Body of pancreas (tissue), 4 donors: ENCODE measurements around the gene SPRED2. TPM values are rescaled to one million over a fixed set of nuclear protein-coding genes. Genes with fewer than 3 reads are reported as not detected.

Experiments
- ATAC-seq: fragments of 150-250 bp; one replicate; pipeline ENCODE4 v1.9.1; 2016
- DNase-seq, 4 donors: peaks; one replicate each; pipeline ENCODE4 v3.0.0-alpha.2; 2019
- H3K27ac ChIP-seq, 4 donors: fragments of 200-600 bp; sonication (generic); 1 replicate in 3 of 4; 2 replicates in 1 of 4; pipeline versions ENCODE4 v1.5.1 to v1.6.1; 2016 to 2019; ENCODE audit warnings: mild to moderate bottlenecking in 1 of 4, mixed read lengths in 1 of 4, moderate library complexity in 1 of 4
- H3K27me3 ChIP-seq, 2 donors: fragments of 200-600 bp; sonication (generic); one replicate each; pipeline ENCODE4 v1.6.0; 2016; ENCODE audit warnings: mild to moderate bottlenecking in 1 of 2
- H3K36me3 ChIP-seq, 2 donors: fragments of 200-600 bp; sonication (generic); replicated peaks in 1 of 2; 2 replicates each; pipeline ENCODE4 v1.5.1; 2016; ENCODE audit warnings: low read depth in 2 of 2; ENCODE audit not compliant: insufficient read depth in 1 of 2
- H3K4me1 ChIP-seq: fragments of 200-600 bp; sonication (generic); one replicate; pipeline ENCODE4 v1.6.0; 2016
- H3K4me3 ChIP-seq, 2 donors: fragments of 200-600 bp; sonication (generic); 1 replicate in 1 of 2; 2 replicates in 1 of 2; pipeline ENCODE4 v1.5.1; 2016 to 2019
- H3K9me3 ChIP-seq, 3 donors: fragments of 200-600 bp; sonication (generic); 1 replicate in 2 of 3; 2 replicates in 1 of 3; pipeline ENCODE4 v1.5.1; 2016
- CTCF ChIP-seq, 7 experiments: fragments of 450-650 bp in 4 of 7; fragments of 200-600 bp in 3 of 7; sonication (generic) in 3 of 7; IDR thresholded peaks; one replicate each; pipeline ENCODE4 v1.5.1; 2016 to 2019; ENCODE audit warnings: antibody characterized with exemption in 7 of 7
- POLR2A ChIP-seq, 3 donors: fragments of 450-650 bp; IDR thresholded peaks; one replicate each; pipeline ENCODE4 v1.6.1; 2016; ENCODE audit warnings: antibody characterized with exemption in 3 of 3, mild to moderate bottlenecking in 2 of 3
- WGBS, 2 donors: methylation state at CpG; one replicate each; pipeline ENCODE4 v1.1.5; 2017; 5-methylcytosine and 5-hydroxymethylcytosine counted together
- intact Hi-C: fragments of 100-400 bp; cut with DNase I; formaldehyde crosslinking; loops from one replicate; pipeline ENCODE4 v1.15.1; 2023
- total RNA-seq, 2 donors: library from RNA; depleted of rRNA; stranded (reverse); fragments of >200 nt; gene quantifications; one replicate each; pipeline ENCODE4 v1.1.0, GENCODE V29; 2016

The SPRED2 gene
- total RNA-seq, 2 donors from 2014 or later: 16.1 to 16.2 TPM

- no peaks in the 10 kb centered on the region for H3K27me3 ChIP-seq
- H3K36me3 ChIP-seq: no peaks in the 10 kb centered on the region
- TF ChIP-seq CTCF (IDR thresholded peaks at IDR 0.05): no peak
- no peak for TF ChIP-seq POLR2A (IDR thresholded peaks at IDR 0.05)
- ATAC-seq: no peak
- 76 to 84% methylated on average over 5 of the region's 5 CpGs for WGBS, 2 donors
- intact Hi-C loops: no loop called here
- H3K4me3 ChIP-seq: no peak overlapping the region
- no peak overlapping the region for H3K27ac ChIP-seq
- no peaks in the 10 kb centered on the region for H3K9me3 ChIP-seq
- no peak for DNase-seq
- H3K4me1 ChIP-seq: peaks cover 42% of the 10 kb centered on the region
Measured at GRCh38 chr2:65380255-65380654, 52.1 kb downstream of the SPRED2 start.

- no peak overlapping the region for H3K27ac ChIP-seq
- no peak overlapping the region for H3K4me3 ChIP-seq
- H3K27me3 ChIP-seq: no peaks in the 10 kb centered on the region
- 85 to 92% methylated on average over 3 of the region's 3 CpGs for WGBS, 2 donors
- TF ChIP-seq POLR2A (IDR thresholded peaks at IDR 0.05) (no peak), CTCF (IDR thresholded peaks at IDR 0.05) (no peak)
- intact Hi-C loops: loop anchor here (10.0 kb wide), 1 partner anchor 45 kb away; no protein-coding TSS in a partner anchor
- H3K36me3 ChIP-seq: no peaks in the 10 kb centered on the region
- ATAC-seq (no peak), DNase-seq (no peak)
- peaks cover 47% of the 10 kb centered on the region for H3K4me1 ChIP-seq
- no peaks in the 10 kb centered on the region for H3K9me3 ChIP-seq
Measured at GRCh38 chr2:65379721-65380171, 52.7 kb downstream of the SPRED2 start.

GRCh38 chr2:65379223-65379622 lies 53.2 kb downstream of the SPRED2 start:
- 87 to 91% methylated on average over 2 of the region's 2 CpGs for WGBS, 2 donors
- ATAC-seq (no peak), DNase-seq (no peak)
- H3K9me3 ChIP-seq: no peaks in the 10 kb centered on the region
- intact Hi-C loops: loop anchor here (10.0 kb wide), 1 partner anchor 46 kb away; no protein-coding TSS in a partner anchor
- no peaks in the 10 kb centered on the region for H3K36me3 ChIP-seq
- TF ChIP-seq CTCF (IDR thresholded peaks at IDR 0.05): no peak
- TF ChIP-seq POLR2A (IDR thresholded peaks at IDR 0.05): no peak
- H3K27ac ChIP-seq: no peak overlapping the region
- no peaks in the 10 kb centered on the region for H3K27me3 ChIP-seq
- H3K4me3 ChIP-seq: no peak overlapping the region
- peaks cover 47% of the 10 kb centered on the region for H3K4me1 ChIP-seq

GRCh38 chr2:65378290-65378689 lies 54.1 kb downstream of the SPRED2 start:
- 83 to 88% methylated on average over 4 of the region's 4 CpGs for WGBS, 2 donors
- intact Hi-C loops: loop anchor here (10.0 kb wide), 1 partner anchor 47 kb away; no protein-coding TSS in a partner anchor
- Histone ChIP-seq H3K36me3 (no peaks in the 10 kb centered on the region), H3K9me3 (no peaks in the 10 kb centered on the region), H3K4me1 (peaks cover 47% of the 10 kb centered on the region), H3K4me3 (no peak overlapping the region), H3K27me3 (no peaks in the 10 kb centered on the region), H3K27ac (no peak overlapping the region)
- no peak for ATAC-seq
- DNase-seq: no peak
- TF ChIP-seq CTCF (IDR thresholded peaks at IDR 0.05) (no peak), POLR2A (IDR thresholded peaks at IDR 0.05) (no peak)

GRCh38 chr2:65377556-65378192 lies 54.7 kb downstream of the SPRED2 start:
- WGBS, 2 donors: 34 to 68% methylated on average over 5 of the region's 5 CpGs
- ATAC-seq (peak; percentile 49), DNase-seq (peak in 1 of 4 donors; percentile 46)
- Histone ChIP-seq H3K27ac (no peak overlapping the region), H3K4me3 (no peak overlapping the region), H3K27me3 (no peaks in the 10 kb centered on the region), H3K9me3 (no peaks in the 10 kb centered on the region), H3K36me3 (no peaks in the 10 kb centered on the region), H3K4me1 (peaks cover 47% of the 10 kb centered on the region)
- intact Hi-C loops: loop anchor here (10.0 kb wide), 1 partner anchor 47 kb away; no protein-coding TSS in a partner anchor
- TF ChIP-seq POLR2A (IDR thresholded peaks at IDR 0.05) (no peak), CTCF (IDR thresholded peaks at IDR 0.05) (no peak)
